Omental fat pad (tissue), 4 donors: ENCODE measurements around the gene LRRC61. TPM values are rescaled to one million over a fixed set of nuclear protein-coding genes. Genes with fewer than 3 reads are reported as not detected.
"Not testable (repeated sequence)": the region's sequence is repeated elsewhere in the genome, so short reads cannot be mapped to it uniquely, and the experiment has no call there.

Experiments used
- ATAC-seq: fragments of 150-250 bp; one replicate; pipeline ENCODE4 v1.9.1; 2016; ENCODE audit warnings: mild to moderate bottlenecking, moderate library complexity; ENCODE audit not compliant: low FRiP score
- DNase-seq: peaks from one replicate; pipeline ENCODE4 v3.0.0-alpha.2; 2019; ENCODE audit warnings: low spot score
- CTCF ChIP-seq, 3 donors: fragments of 450-650 bp; IDR thresholded peaks; one replicate each; pipeline ENCODE4 v1.5.1; 2016 to 2017; ENCODE audit warnings: antibody characterized with exemption in 3 of 3, mild to moderate bottlenecking in 3 of 3, moderate library complexity in 2 of 3
- total RNA-seq, 4 donors: library from RNA; depleted of rRNA; stranded (reverse); fragments of >200 nt; gene quantifications; one replicate each; pipeline ENCODE4 v1.1.0, GENCODE V29; 2016

LRRC61 gene
- total RNA-seq, 4 donors from 2014 or later: 3.2 to 13.4 (median 8.6) TPM

GRCh38 chr7:150305259-150305902 lies 17.8 kb upstream of the LRRC61 start:
- DNase-seq, ATAC-seq: not testable (repeated sequence)

- not testable (repeated sequence) for DNase-seq, ATAC-seq
Observed at GRCh38 chr7:150305903-150306284, 17.3 kb upstream of the LRRC61 start.

GRCh38 chr7:150306377-150306776 lies 16.8 kb upstream of the LRRC61 start:
- DNase-seq, ATAC-seq: not testable (repeated sequence)

GRCh38 chr7:150307129-150307528 lies 16.0 kb upstream of the LRRC61 start:
- ATAC-seq (no peak), DNase-seq (no peak)
- TF ChIP-seq CTCF (IDR thresholded peaks at IDR 0.05): no peak

GRCh38 chr7:150307904-150308303 lies 15.3 kb upstream of the LRRC61 start:
- no peak for DNase-seq
- no peak for ATAC-seq

GRCh38 chr7:150308575-150308974 lies 14.6 kb upstream of the LRRC61 start:
- ATAC-seq (no peak), DNase-seq (no peak)
- TF ChIP-seq CTCF (IDR thresholded peaks at IDR 0.05): no peak

More at GRCh38 chr7:150307904-150308303, 15.3 kb upstream of the LRRC61 start:
- TF ChIP-seq CTCF (IDR thresholded peaks at IDR 0.05): no peak

- ATAC-seq (no peak), DNase-seq (no peak)
- TF ChIP-seq CTCF (IDR thresholded peaks at IDR 0.05): no peak
Observed at GRCh38 chr7:150311146-150311545, 12.0 kb upstream of the LRRC61 start.

- no peak for TF ChIP-seq CTCF (IDR thresholded peaks at IDR 0.05)
- ATAC-seq (no peak), DNase-seq (no peak)
Observed at GRCh38 chr7:150311711-150312110, 11.4 kb upstream of the LRRC61 start.

GRCh38 chr7:150312649-150313366 lies 10.3 kb upstream of the LRRC61 start:
- not testable (repeated sequence) for ATAC-seq, DNase-seq
